GM21717 (cell line): ENCODE data around the gene AGK.
"Not testable (repeated sequence)": the region's sequence is repeated elsewhere in the genome, so short reads cannot be mapped to it uniquely, and the experiment has no call there.

Experiments used
- ATAC-seq: cut with Tn5 transposase; IDR thresholded peaks from one replicate; pipeline ENCODE4 v1.9.1; 2021; ENCODE audit warnings: mild to moderate bottlenecking, moderate library complexity; ENCODE audit not compliant: unreplicated experiment

The AGK gene

DNA sequence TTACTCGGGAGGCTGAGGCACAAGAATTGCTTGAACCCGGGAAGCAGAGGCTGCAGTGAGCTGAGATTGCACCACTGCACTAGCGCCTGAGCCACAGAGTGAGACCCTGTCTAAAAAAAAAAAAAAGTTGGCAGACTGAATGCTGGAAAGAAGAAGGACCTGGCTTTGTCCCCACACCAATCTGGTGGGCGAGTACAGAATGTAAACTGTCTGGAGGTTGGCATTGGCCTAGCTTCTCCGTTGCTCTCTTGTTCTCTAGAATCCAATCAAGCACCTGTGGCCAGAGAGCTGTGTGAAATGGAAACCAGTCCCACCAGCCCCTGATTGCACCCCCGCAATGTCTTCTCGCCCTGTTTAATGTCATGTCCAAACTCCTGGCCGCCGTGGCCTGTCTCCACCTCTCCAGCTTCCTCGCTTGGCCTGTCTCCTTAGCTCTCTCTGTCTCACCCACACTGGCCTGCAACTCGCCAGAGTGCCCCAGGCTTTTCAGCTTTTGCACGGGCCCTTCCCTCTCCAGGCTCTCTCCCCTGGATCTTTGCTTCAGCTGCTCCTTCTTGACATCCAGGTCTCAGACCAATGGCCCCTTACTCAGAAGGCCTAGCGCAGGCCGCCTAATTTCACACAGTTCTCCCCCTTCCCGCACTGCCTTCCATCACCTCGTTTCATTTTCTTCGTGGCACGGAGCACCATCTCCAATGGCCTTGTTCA lies 670 bp upstream of the AGK start:
- no peak for ATAC-seq

- ATAC-seq = no peak
Observed at GRCh38 chr7:141551782-141552181, 572 bp downstream of the AGK start.

DNA sequence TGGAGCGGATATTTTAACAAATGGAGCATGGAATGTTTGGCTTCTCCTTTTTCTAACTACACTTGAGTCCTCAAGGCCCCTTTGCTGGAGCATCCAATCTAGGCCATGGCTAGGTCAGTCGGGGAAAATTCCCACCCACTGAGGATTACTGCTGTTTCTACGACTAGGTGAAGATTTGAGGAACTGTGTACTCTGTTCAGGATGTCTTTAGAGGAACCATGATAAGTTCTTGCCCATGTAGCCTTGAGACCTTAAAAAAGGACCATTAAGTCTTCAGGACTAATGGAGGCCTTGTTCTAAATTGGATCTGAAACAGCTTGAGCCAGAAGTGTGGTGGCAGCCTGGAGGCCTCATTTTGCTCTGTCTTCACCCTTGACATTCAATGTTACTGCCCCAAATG lies 6.2 kb downstream of the AGK start:
- peak; percentile 32 for ATAC-seq

- peak; percentile 50 for ATAC-seq
Observed at GRCh38 chr7:141557831-141558531, 6.8 kb downstream of the AGK start.

DNA sequence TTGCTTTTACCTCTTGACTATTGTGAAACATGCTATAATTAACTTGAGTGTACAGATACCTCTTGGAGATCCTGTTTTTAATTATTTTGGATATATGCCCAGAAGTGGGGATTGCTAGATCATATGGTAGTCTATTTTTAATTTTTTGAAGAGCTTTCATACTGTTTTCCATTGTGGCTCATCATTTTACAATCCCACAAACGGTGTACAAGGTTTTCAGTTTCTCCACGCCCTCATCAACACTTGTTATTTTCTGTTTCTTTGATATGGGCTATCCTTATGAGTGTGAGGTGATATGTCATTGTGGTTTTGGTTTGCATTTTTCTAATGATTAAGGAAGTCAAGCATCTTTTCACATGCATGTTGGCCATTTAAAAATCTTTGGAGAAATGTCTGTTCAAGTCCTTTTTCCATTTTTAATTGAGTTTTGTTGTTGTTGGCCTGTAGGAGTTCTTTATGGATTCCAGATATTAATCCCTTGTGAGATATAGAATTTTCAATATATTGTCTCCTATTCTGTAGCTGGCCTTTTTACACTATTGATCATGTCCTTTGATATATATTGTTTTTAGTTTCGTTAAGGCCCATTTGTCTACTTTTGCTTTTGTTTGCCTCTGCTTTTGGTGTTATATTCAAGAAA lies 7.5 kb downstream of the AGK start:
- ATAC-seq = peak; percentile 80

DNA sequence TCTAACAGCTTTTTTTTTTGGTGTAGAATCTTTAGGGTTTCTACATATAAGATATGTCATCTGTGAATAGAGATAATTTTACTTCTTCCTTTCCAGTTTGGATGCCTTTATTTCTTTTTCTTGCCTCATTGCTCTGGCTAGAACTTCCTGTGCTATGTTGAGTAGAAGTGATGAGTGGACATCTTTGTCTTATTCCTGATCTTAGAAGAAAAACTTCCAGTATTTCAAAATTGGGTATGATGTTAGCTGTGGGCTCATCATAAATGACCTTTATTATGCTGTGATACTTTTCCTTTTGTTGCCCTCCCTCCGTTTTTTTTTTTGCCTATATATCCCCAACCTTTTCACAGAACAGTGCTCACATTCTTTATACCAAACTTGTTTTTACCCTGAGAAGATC lies 8.8 kb downstream of the AGK start:
- no peak for ATAC-seq

GRCh38 chr7:141562036-141562435 lies 10.8 kb downstream of the AGK start:
- no peak for ATAC-seq

DNA sequence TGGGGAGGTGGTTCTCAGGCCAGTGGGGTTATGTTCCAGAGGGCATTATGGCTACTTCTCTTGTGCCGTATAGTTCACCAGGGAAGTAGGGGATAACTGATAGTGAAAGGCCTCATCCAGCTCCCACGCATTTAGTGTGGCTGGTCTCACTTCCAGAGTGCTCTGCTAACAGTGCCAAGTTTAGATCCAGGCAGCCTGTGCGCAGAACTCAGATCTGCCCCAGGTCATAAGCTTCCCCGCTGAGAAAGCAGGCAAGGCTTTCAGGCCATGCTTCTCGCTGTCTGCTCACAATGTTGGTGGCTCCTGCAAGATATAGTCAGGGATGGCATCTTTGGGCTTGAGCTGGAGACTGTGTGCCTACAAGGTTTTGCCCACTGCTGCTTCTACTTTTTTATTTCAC lies 11.3 kb downstream of the AGK start:
- ATAC-seq = no peak

GRCh38 chr7:141562972-141563371 lies 11.8 kb downstream of the AGK start:
- no peak for ATAC-seq

DNA sequence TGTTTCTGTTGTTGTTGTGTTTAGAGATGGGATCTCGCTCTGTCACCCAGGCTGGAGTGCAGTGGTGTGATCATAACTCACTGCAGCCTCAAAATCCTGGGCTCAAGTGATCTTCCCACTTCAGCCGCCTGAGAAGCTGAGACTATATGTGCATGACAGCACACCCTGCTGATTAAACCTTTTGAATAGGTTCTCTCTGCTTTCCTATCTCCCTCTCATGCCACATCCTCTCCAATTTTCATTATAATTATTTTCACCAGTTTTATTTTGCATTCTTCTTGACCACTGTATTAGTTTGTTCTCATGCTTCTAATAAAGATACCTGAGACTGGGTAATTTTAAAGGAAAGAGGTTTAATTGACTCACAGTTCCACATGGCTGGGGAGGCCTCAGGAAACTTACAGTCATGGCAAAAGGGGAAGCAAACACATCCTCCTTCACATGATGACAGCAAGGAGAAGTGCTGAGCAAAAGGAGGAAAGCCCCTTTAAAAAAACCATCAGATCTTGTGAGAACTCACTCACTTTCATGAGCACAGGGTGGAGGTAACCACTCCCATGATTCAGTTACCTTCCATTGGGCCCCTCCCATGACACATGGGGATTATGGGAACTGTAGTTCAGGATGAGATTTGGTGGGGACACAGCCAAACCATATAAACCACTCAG lies 12.9 kb downstream of the AGK start:
- ATAC-seq = peak; percentile 77

DNA sequence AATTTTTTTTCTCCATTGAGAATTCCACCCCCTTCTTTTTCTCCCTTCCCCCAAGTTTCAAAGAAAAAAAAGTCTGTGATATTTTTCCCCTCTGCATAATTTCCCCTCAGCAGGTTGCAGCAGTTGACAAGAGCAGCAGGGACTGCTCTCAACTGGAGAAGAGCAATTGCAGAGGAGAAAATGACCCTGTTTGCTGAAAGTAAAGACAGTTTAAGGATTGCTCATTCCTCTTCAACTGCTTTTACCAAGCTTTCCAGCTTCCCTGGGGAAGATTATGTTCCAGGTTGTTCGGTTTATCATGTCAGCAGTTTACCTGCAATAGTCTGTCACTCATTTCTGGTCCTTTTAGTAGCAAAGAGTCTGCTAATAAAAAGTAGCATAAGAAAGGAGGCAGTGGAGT lies 16.2 kb downstream of the AGK start:
- ATAC-seq = no peak

- no peak for ATAC-seq
Observed at GRCh38 chr7:141568227-141568626, 17.0 kb downstream of the AGK start.

GRCh38 chr7:141571059-141571458 lies 19.8 kb downstream of the AGK start:
- ATAC-seq = no peak

DNA sequence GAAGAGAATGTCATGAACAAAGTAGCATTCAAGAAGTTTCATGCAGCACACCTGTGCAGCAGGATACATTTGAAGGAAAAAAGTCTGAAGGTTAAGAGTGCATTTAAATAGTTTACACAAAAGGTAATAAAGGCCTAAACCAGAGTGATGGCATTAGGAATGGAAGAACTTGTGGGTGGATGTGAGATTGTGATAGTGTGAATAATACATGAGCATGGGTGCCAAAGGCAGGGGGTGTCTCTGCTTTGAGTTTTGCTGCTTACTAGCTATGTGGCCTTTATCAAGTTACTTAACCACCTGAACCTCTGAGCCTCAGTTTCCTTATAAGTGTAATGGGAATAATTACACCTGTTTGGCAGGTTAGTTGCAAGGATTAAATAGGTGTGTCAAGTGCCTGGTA lies 21.0 kb downstream of the AGK start:
- no peak for ATAC-seq

DNA sequence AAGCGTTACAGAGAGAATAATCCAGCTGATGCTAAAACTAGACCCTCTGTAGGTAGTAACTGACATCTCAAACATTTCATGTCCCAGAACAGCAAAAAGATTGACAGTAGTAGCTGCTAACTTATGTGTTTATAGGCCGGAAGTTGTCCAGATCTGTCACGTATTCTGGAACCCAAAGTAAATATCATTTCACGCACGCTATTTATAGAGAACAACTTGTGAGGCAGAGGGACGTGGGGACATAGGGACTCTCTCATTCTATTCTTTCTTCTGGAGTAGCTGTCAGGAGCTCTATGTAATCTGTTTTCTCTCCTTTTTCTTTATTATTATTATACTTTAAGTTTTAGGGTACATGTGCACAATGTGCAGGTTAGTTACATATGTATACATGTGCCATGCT lies 22.3 kb downstream of the AGK start:
- no peak for ATAC-seq

DNA sequence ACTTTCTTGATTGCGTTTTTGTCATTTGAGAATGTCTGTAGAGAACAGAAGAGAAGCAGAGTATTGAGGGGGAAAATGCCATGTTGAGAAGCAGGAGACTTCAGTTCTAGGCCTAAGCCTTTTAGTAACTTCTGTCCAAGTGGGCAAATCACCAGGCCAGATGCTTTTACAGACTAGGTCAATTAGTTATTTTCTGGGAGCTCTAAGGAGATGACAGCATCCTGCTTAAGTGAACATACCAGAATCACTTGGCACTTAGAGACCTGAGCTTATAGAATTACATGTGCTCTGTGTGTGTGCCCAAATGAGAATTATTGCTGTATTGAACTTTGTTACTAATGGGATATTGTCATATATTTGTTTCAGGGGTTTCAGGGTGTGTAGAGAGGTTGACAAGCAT lies 24.0 kb downstream of the AGK start:
- no peak for ATAC-seq

- no peak for ATAC-seq
Observed at GRCh38 chr7:141575654-141576448, 24.6 kb downstream of the AGK start.

- no peak for ATAC-seq
Observed at GRCh38 chr7:141577043-141577839, 26.0 kb downstream of the AGK start.

GRCh38 chr7:141579953-141580352 lies 28.7 kb downstream of the AGK start:
- not testable (repeated sequence) for ATAC-seq

DNA sequence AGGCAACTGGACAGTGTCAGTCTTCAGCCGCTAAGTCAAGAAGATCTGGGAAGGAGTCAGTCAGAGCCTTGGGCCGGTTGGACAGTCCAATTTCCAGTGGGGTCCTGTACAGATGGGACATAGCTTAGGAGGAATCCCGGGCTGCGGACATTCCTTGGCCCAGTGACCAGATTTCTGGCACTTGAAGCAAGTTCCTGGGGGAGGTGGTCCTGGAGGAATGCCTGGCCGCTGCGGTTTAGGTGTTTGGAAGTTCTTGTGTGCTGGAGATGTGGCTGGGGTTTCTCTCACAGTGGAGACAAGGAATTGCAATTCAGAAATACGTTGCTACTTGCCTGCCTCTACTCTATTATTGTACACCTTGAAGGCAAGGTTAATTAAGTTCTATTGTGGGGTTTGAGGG lies 30.9 kb downstream of the AGK start:
- not testable (repeated sequence) for ATAC-seq
